ENCODE data around the gene MIPOL1. TPM values are rescaled to one million over a fixed set of nuclear protein-coding genes. Genes with fewer than 3 reads are reported as not detected.
"Not testable (repeated sequence)": the region's sequence is repeated elsewhere in the genome, so short reads cannot be mapped to it uniquely, and the experiment has no call there.

The MIPOL1 gene
- total RNA-seq, 2 experiments from 2014 or later, result 0.09 TPM; not detected in 1

GRCh38 chr14:37318938-37319337 lies 121.2 kb downstream of the MIPOL1 start:
- no peak overlapping the region for H3K4me3 Mint-ChIP-seq
- ChIA-PET POLR2A (no interaction called here), CTCF (no interaction called here)
- no peaks in the 10 kb centered on the region for H3K36me3 Mint-ChIP-seq (ENCODE audit: low read depth)
- intact Hi-C loops (cut with DNase I, micrococcal nuclease), result no loop called here
- no peaks in the 10 kb centered on the region for H3K27me3 Mint-ChIP-seq
- DNase-seq (no peak), ATAC-seq (no peak)
- no peaks in the 10 kb centered on the region for H3K4me1 Mint-ChIP-seq
- H3K27ac Mint-ChIP-seq, result no peak overlapping the region
- H3K9me3 Mint-ChIP-seq (ENCODE audit: low read depth), result peaks cover 5% of the 10 kb centered on the region

- peaks cover 5% of the 10 kb centered on the region for H3K9me3 Mint-ChIP-seq (ENCODE audit: low read depth)
- ChIA-PET POLR2A (no interaction called here), CTCF (no interaction called here)
- DNase-seq, result no peak
- H3K27me3 Mint-ChIP-seq, result no peaks in the 10 kb centered on the region
- no peak overlapping the region for H3K4me3 Mint-ChIP-seq
- intact Hi-C loops (cut with DNase I, micrococcal nuclease), result no loop called here
- no peak for ATAC-seq
- H3K27ac Mint-ChIP-seq, result no peak overlapping the region
- H3K4me1 Mint-ChIP-seq, result no peaks in the 10 kb centered on the region
- no peaks in the 10 kb centered on the region for H3K36me3 Mint-ChIP-seq (ENCODE audit: low read depth)
These were observed 122.4 kb downstream of the MIPOL1 start for GRCh38 chr14:37320106-37320505.

GRCh38 chr14:37325332-37325731 lies 127.6 kb downstream of the MIPOL1 start:
- ChIA-PET CTCF (no interaction called here), POLR2A (no interaction called here)
- H3K4me3 Mint-ChIP-seq, result no peak overlapping the region
- no peaks in the 10 kb centered on the region for H3K4me1 Mint-ChIP-seq
- intact Hi-C loops (cut with DNase I, micrococcal nuclease), result no loop called here
- peaks cover 3% of the 10 kb centered on the region for H3K9me3 Mint-ChIP-seq (ENCODE audit: low read depth)
- DNase-seq, result no peak
- H3K27ac Mint-ChIP-seq, result no peak overlapping the region
- H3K27me3 Mint-ChIP-seq, result no peaks in the 10 kb centered on the region
- no peaks in the 10 kb centered on the region for H3K36me3 Mint-ChIP-seq (ENCODE audit: low read depth)
- ATAC-seq, result no peak

GRCh38 chr14:37326434-37326833 lies 128.7 kb downstream of the MIPOL1 start:
- intact Hi-C loops (cut with DNase I, micrococcal nuclease), result no loop called here
- Mint-ChIP-seq H3K4me1 (no peaks in the 10 kb centered on the region), H3K36me3 (ENCODE audit: low read depth) (no peaks in the 10 kb centered on the region), H3K27ac (no peak overlapping the region), H3K4me3 (no peak overlapping the region), H3K9me3 (ENCODE audit: low read depth) (peaks cover 7% of the 10 kb centered on the region), H3K27me3 (no peaks in the 10 kb centered on the region)
- ATAC-seq, result no peak
- POLR2A ChIA-PET, result no interaction called here
- CTCF ChIA-PET, result interaction anchor here (0.6 kb wide), 1 partner anchor 10 kb away, joined by 3 read pairs; no protein-coding TSS in a partner anchor
- DNase-seq, result no peak

- H3K36me3 Mint-ChIP-seq (ENCODE audit: low read depth); POLR2A ChIA-PET; H3K27me3 Mint-ChIP-seq; H3K4me1 Mint-ChIP-seq; DNase-seq; CTCF ChIA-PET; H3K9me3 Mint-ChIP-seq (ENCODE audit: low read depth); intact Hi-C loops (cut with DNase I, micrococcal nuclease); H3K4me3 Mint-ChIP-seq; ATAC-seq; H3K27ac Mint-ChIP-seq: not testable (repeated sequence)
These were observed 130.2 kb downstream of the MIPOL1 start for GRCh38 chr14:37327933-37328332.

- CTCF ChIA-PET, result no interaction called here
- Mint-ChIP-seq H3K27ac (no peak overlapping the region), H3K36me3 (ENCODE audit: low read depth) (no peaks in the 10 kb centered on the region), H3K4me1 (no peaks in the 10 kb centered on the region), H3K9me3 (ENCODE audit: low read depth) (peaks cover 4% of the 10 kb centered on the region), H3K4me3 (no peak overlapping the region), H3K27me3 (no peaks in the 10 kb centered on the region)
- POLR2A ChIA-PET, result no interaction called here
- ATAC-seq (no peak), DNase-seq (no peak)
- intact Hi-C loops (cut with DNase I, micrococcal nuclease), result no loop called here
These were observed 130.9 kb downstream of the MIPOL1 start for GRCh38 chr14:37328673-37329072.

- intact Hi-C loops (cut with DNase I, micrococcal nuclease), result no loop called here
- DNase-seq (no peak), ATAC-seq (no peak)
- no peaks in the 10 kb centered on the region for H3K36me3 Mint-ChIP-seq (ENCODE audit: low read depth)
- H3K9me3 Mint-ChIP-seq (ENCODE audit: low read depth), result peaks cover 4% of the 10 kb centered on the region
- CTCF ChIA-PET, result interaction anchor here (0.7 kb wide), 1 partner anchor 1624 kb away, joined by 3 read pairs; no protein-coding TSS in a partner anchor
- POLR2A ChIA-PET, result no interaction called here
- no peaks in the 10 kb centered on the region for H3K27me3 Mint-ChIP-seq
- H3K4me1 Mint-ChIP-seq, result no peaks in the 10 kb centered on the region
- H3K4me3 Mint-ChIP-seq, result no peak overlapping the region
- no peak overlapping the region for H3K27ac Mint-ChIP-seq
These were observed 131.7 kb downstream of the MIPOL1 start for GRCh38 chr14:37329189-37330001.

- intact Hi-C loops (cut with DNase I, micrococcal nuclease), result no loop called here
- DNase-seq (no peak), ATAC-seq (no peak)
- POLR2A ChIA-PET, result no interaction called here
- Mint-ChIP-seq H3K27me3 (no peaks in the 10 kb centered on the region), H3K4me1 (no peaks in the 10 kb centered on the region), H3K36me3 (ENCODE audit: low read depth) (no peaks in the 10 kb centered on the region), H3K4me3 (no peak overlapping the region), H3K9me3 (ENCODE audit: low read depth) (peaks cover 5% of the 10 kb centered on the region), H3K27ac (no peak overlapping the region)
- CTCF ChIA-PET, result interaction anchor here (0.6 kb wide), 1 partner anchor 506 kb away, joined by 3 read pairs; no protein-coding TSS in a partner anchor
These were observed 133.2 kb downstream of the MIPOL1 start for GRCh38 chr14:37330910-37331309.

- Mint-ChIP-seq H3K36me3 (ENCODE audit: low read depth) (no peaks in the 10 kb centered on the region), H3K9me3 (ENCODE audit: low read depth) (peaks cover 4% of the 10 kb centered on the region), H3K4me3 (no peak overlapping the region), H3K4me1 (no peaks in the 10 kb centered on the region), H3K27ac (no peak overlapping the region), H3K27me3 (no peaks in the 10 kb centered on the region)
- CTCF ChIA-PET, result no interaction called here
- DNase-seq (no peak), ATAC-seq (no peak)
- POLR2A ChIA-PET, result interaction anchor here (0.6 kb wide), 1 partner anchor 193 kb away, joined by 3 read pairs; no protein-coding TSS in a partner anchor
- intact Hi-C loops (cut with DNase I, micrococcal nuclease), result no loop called here
These were observed 142.6 kb downstream of the MIPOL1 start for GRCh38 chr14:37340353-37340752.

- H3K27me3 Mint-ChIP-seq, result no peaks in the 10 kb centered on the region
- no peak overlapping the region for H3K4me3 Mint-ChIP-seq
- ChIA-PET CTCF (interaction anchor here (1.3 kb wide), 1 partner anchor 47 kb away, joined by 3 read pairs; no protein-coding TSS in a partner anchor), POLR2A (no interaction called here)
- ATAC-seq (no peak), DNase-seq (no peak)
- no peaks in the 10 kb centered on the region for H3K4me1 Mint-ChIP-seq
- H3K27ac Mint-ChIP-seq, result no peak overlapping the region
- H3K9me3 Mint-ChIP-seq (ENCODE audit: low read depth), result peaks cover 12% of the 10 kb centered on the region
- intact Hi-C loops (cut with DNase I, micrococcal nuclease), result no loop called here
- H3K36me3 Mint-ChIP-seq (ENCODE audit: low read depth), result no peaks in the 10 kb centered on the region
These were observed 145.8 kb downstream of the MIPOL1 start for GRCh38 chr14:37343307-37344094.

- POLR2A ChIA-PET, result no interaction called here
- DNase-seq (no peak), ATAC-seq (no peak)
- intact Hi-C loops (cut with DNase I, micrococcal nuclease), result no loop called here
- Mint-ChIP-seq H3K36me3 (ENCODE audit: low read depth) (no peaks in the 10 kb centered on the region), H3K27ac (no peak overlapping the region), H3K9me3 (ENCODE audit: low read depth) (peaks cover 23% of the 10 kb centered on the region), H3K4me1 (no peaks in the 10 kb centered on the region), H3K4me3 (no peak overlapping the region), H3K27me3 (no peaks in the 10 kb centered on the region)
- CTCF ChIA-PET, result no interaction called here
These were observed 165.9 kb downstream of the MIPOL1 start for GRCh38 chr14:37363661-37364060.

GRCh38 chr14:37369425-37369824 lies 171.7 kb downstream of the MIPOL1 start:
- ChIA-PET POLR2A (no interaction called here), CTCF (no interaction called here)
- H3K4me3 Mint-ChIP-seq, result no peak overlapping the region
- no peak overlapping the region for H3K27ac Mint-ChIP-seq
- no peaks in the 10 kb centered on the region for H3K27me3 Mint-ChIP-seq
- ATAC-seq (no peak), DNase-seq (no peak)
- H3K36me3 Mint-ChIP-seq (ENCODE audit: low read depth), result no peaks in the 10 kb centered on the region
- no peaks in the 10 kb centered on the region for H3K4me1 Mint-ChIP-seq
- H3K9me3 Mint-ChIP-seq (ENCODE audit: low read depth), result peaks cover 5% of the 10 kb centered on the region
- intact Hi-C loops (cut with DNase I, micrococcal nuclease), result no loop called here
